HepG2 (cell line): Measurements from ENCODE around the gene MDP1. TPM values are rescaled to one million over a fixed set of nuclear protein-coding genes. Genes with fewer than 3 reads are reported as not detected.

ENCODE experiments used
- CC2D1A ChIP-seq: sonication (generic); formaldehyde crosslinking; IDR thresholded peaks from 2 replicates; pipeline ENCODE4 v1.8.1; 2023; ENCODE audit warnings: mild to moderate bottlenecking, missing genetic modification reagents
- HES4 ChIP-seq: sonication (generic); formaldehyde crosslinking; IDR thresholded peaks from 2 replicates; pipeline ENCODE4 v1.9.0; 2021; ENCODE audit warnings: mild to moderate bottlenecking, missing genetic modification reagents, borderline replicate concordance
- HNRNPL ChIP-seq: fragments of 200-400 bp; formaldehyde crosslinking; IDR thresholded peaks from 2 replicates; pipeline ENCODE4 v1.6.1; 2017; ENCODE audit warnings: mild to moderate bottlenecking, low read depth, low read length
- KDM1A ChIP-seq: IDR thresholded peaks from 2 replicates; pipeline ENCODE4 v1.6.1; 2016; ENCODE audit warnings: missing compliant biosample characterization
- KDM4B ChIP-seq: sonication (generic); formaldehyde crosslinking; IDR thresholded peaks from 2 replicates; pipeline ENCODE4 v1.4.0; 2020; ENCODE audit warnings: missing genetic modification reagents
- KDM6A ChIP-seq: IDR thresholded peaks from 2 replicates; pipeline ENCODE4 v1.6.1; 2016; ENCODE audit warnings: low read depth
- NONO ChIP-seq, 2 experiments: fragments of 450-650 bp in 1 of 2; sonication (generic) in 1 of 2; formaldehyde crosslinking in 1 of 2; IDR thresholded peaks in 1 of 2; conservative IDR thresholded peaks in 1 of 2; 2 replicates each; pipeline versions ENCODE4 v1.6.1 to v1.8.0; 2017 to 2022; ENCODE audit warnings: mild to moderate bottlenecking in 1 of 2, missing genetic modification reagents in 1 of 2, moderate library complexity in 1 of 2
- PAWR ChIP-seq: sonication (generic); formaldehyde crosslinking; IDR thresholded peaks from 2 replicates; pipeline ENCODE4 v1.4.0; 2020; ENCODE audit warnings: missing genetic modification reagents, mild to moderate bottlenecking, borderline replicate concordance
- RFX3 ChIP-seq: IDR thresholded peaks from 2 replicates; pipeline ENCODE4 v1.6.1; 2016; ENCODE audit warnings: missing biosample characterization, missing genetic modification reagents
- SMAD9 ChIP-seq: sonication (generic); formaldehyde crosslinking; IDR thresholded peaks from 2 replicates; pipeline ENCODE4 v1.5.1; 2020; ENCODE audit warnings: mild to moderate bottlenecking, missing genetic modification reagents
- SNAI1 ChIP-seq: sonication (generic); formaldehyde crosslinking; IDR thresholded peaks from 2 replicates; pipeline ENCODE4 v1.5.0; 2020; ENCODE audit warnings: mild to moderate bottlenecking, missing genetic modification reagents, borderline replicate concordance
- STAG1 ChIP-seq: sonication (generic); formaldehyde crosslinking; IDR thresholded peaks from 2 replicates; pipeline ENCODE4 v1.4.0; 2020; ENCODE audit warnings: missing genetic modification reagents
- ZNF225 ChIP-seq: sonication (generic); formaldehyde crosslinking; IDR thresholded peaks from 2 replicates; pipeline ENCODE4 v1.4.0; 2020; ENCODE audit warnings: mild to moderate bottlenecking, missing genetic modification reagents
- ZNF646 ChIP-seq: sonication (generic); formaldehyde crosslinking; IDR thresholded peaks from 2 replicates; pipeline ENCODE4 v1.9.0; 2021; ENCODE audit warnings: mild to moderate bottlenecking, missing genetic modification reagents
- polyA plus RNA-seq, 8 experiments: library from polyadenylated mRNA; depleted of rRNA in 3 of 8; stranded (reverse) in 7 of 8; unstranded in 1 of 8; fragments of >200 nt; fragmentation: Illumina TruSeq in 4 of 8; extraction: Trizol in 4 of 8; gene quantifications; 2 replicates each; pipeline versions ENCODE4 v1.2.1 to v1.2.3, GENCODE V29; 2011 to 2016; ENCODE audit warnings: low read depth in 4 of 8, missing spikeins in 1 of 8, mixed read lengths in 1 of 8; ENCODE audit not compliant: insufficient read depth in 1 of 8
- total RNA-seq, 5 experiments: library from RNA; depleted of rRNA; stranded (reverse); fragments of >200 nt; fragmentation: Illumina TruSeq; extraction: Trizol; gene quantifications; 2 replicates each; pipeline ENCODE4 v1.2.3, GENCODE V29; 2016; ENCODE audit warnings: low read depth in 1 of 5
- TF ChIP-seq, protein P1 (sequence below): sonication (generic); formaldehyde crosslinking; IDR thresholded peaks from 2 replicates; pipeline ENCODE4 v1.4.0; 2020; ENCODE audit warnings: missing genetic modification reagents, mild to moderate bottlenecking, borderline replicate concordance
- TF ChIP-seq, protein P2 (sequence below): sonication (generic); formaldehyde crosslinking; IDR thresholded peaks from 2 replicates; pipeline ENCODE4 v1.4.0; 2020; ENCODE audit warnings: missing genetic modification reagents
- TF ChIP-seq, protein P3 (sequence below): sonication (generic); formaldehyde crosslinking; IDR thresholded peaks from 2 replicates; pipeline ENCODE4 v1.4.0; 2020; ENCODE audit warnings: missing genetic modification reagents

MDP1 gene
- total and polyA plus RNA-seq, 2 of the 13 experiments (the other 11 are each of a cell fraction or from before 2014, with no cell fraction given): 44.1 to 48.7 TPM

DNA sequence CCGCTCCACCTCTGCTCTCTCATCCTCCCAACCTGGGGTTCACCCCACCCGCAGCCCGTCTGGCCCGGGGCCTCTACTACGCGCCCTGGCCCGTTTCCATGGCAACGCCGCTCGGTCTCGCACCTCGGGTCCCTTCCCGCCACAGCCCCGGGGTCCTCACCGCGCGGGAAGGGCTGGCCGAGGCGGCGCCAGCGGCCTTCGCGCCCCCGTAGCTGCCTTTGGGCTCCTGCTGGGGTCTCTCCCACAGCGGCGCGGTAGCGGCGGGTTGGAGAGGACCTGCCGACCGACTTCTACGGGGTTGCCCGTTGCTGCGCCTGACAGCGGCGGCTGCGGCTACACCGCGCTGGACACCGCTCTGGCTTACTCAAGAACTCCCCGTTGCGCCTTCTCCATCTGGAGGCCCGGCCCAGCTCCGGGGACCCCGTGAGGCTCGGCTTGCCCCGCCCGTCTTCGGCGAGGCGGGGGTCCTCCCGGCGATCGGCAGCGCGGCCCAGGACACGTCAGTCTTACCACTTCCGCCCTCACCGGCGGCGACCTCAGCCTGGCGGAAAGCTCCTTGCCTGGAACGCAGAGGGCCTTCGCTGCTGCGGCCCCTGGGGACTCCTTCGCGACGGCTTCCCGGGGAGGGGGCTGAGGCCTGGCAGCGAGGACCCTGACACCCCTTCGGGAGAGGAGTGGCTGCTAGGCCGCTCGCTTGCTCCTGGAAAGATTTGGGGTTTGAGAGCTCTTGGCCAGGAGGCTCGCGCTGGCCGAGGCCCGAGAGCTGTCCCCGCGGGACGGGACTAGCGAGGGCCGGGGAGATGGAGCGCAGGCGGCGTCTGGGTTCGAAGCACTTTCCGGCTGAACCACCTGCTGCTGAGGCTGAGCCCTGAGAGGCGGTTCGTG lies 20.4 kb downstream of the MDP1 start, which contains the start of gene TM9SF1 (continued):
- TF ChIP-seq ZNF646 (peak; percentile 78), CC2D1A (CRISPR knock-in tag) (no peak), RFX3 (CRISPR knock-in tag) (peak; percentile 96), HNRNPL (peak; percentile 73; the same call in 1 of the 2 replicates), NONO (IDR thresholded peaks at IDR 0.05) (no peak), NONO (CRISPR knock-in tag; conservative IDR thresholded peaks at IDR 0.05) (no peak), STAG1 (CRISPR knock-in tag) (no peak; the same call in 1 of the 2 replicates), KDM1A (CRISPR knock-in tag) (no peak; the same call in 1 of the 2 replicates), ZNF225 (peak; percentile 94), KDM6A (CRISPR knock-in tag) (peak; percentile 61; the same call in 1 of the 2 replicates), SNAI1 (CRISPR knock-in tag) (peak; percentile 94; the same call in 1 of the 2 replicates), KDM4B (CRISPR knock-in tag) (peak; percentile 94), PAWR (CRISPR knock-in tag) (peak; percentile 97), SMAD9 (CRISPR knock-in tag) (peak; percentile 99), HES4 (CRISPR knock-in tag) (peak; percentile 98)
- TF ChIP-seq, protein P1, sequence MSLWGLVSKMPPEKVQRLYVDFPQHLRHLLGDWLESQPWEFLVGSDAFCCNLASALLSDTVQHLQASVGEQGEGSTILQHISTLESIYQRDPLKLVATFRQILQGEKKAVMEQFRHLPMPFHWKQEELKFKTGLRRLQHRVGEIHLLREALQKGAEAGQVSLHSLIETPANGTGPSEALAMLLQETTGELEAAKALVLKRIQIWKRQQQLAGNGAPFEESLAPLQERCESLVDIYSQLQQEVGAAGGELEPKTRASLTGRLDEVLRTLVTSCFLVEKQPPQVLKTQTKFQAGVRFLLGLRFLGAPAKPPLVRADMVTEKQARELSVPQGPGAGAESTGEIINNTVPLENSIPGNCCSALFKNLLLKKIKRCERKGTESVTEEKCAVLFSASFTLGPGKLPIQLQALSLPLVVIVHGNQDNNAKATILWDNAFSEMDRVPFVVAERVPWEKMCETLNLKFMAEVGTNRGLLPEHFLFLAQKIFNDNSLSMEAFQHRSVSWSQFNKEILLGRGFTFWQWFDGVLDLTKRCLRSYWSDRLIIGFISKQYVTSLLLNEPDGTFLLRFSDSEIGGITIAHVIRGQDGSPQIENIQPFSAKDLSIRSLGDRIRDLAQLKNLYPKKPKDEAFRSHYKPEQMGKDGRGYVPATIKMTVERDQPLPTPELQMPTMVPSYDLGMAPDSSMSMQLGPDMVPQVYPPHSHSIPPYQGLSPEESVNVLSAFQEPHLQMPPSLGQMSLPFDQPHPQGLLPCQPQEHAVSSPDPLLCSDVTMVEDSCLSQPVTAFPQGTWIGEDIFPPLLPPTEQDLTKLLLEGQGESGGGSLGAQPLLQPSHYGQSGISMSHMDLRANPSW (CRISPR knock-in tag): peak; percentile 99
- TF ChIP-seq, protein P2, sequence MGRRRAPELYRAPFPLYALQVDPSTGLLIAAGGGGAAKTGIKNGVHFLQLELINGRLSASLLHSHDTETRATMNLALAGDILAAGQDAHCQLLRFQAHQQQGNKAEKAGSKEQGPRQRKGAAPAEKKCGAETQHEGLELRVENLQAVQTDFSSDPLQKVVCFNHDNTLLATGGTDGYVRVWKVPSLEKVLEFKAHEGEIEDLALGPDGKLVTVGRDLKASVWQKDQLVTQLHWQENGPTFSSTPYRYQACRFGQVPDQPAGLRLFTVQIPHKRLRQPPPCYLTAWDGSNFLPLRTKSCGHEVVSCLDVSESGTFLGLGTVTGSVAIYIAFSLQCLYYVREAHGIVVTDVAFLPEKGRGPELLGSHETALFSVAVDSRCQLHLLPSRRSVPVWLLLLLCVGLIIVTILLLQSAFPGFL (CRISPR knock-in tag): peak; percentile 97
- TF ChIP-seq, protein P3, sequence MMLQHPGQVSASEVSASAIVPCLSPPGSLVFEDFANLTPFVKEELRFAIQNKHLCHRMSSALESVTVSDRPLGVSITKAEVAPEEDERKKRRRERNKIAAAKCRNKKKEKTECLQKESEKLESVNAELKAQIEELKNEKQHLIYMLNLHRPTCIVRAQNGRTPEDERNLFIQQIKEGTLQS (CRISPR knock-in tag): peak; percentile 85
